ENCODE results near the gene CIRBP. TPM values are rescaled to one million over a fixed set of nuclear protein-coding genes. Genes with fewer than 3 reads are reported as not detected.

The CIRBP gene
- total and polyA plus RNA-seq, 9 of the 15 experiments (the other 6 are each of a cell fraction or from before 2014, with no cell fraction given), result 20.5 to 327 (median 176) TPM

- TF ChIP-seq ZNF740 (CRISPR knock-in tag; IDR thresholded peaks at IDR 0.05) (peak; percentile 95), ZNF740 (tag; IDR thresholded peaks at IDR 0.05) (peak in 1 of 2 experiments; percentile 93; a peak in 2 of 4 replicates), ZBTB7A (IDR thresholded peaks at IDR 0.05; ENCODE audit: borderline replicate concordance, control insufficient read depth, low read depth, low read length) (peak; percentile 87), ZNF639 (CRISPR knock-in tag; conservative IDR thresholded peaks at IDR 0.05 in 1 of 2, IDR thresholded peaks at IDR 0.05 in 1 of 2) (peak in 1 of 2 experiments; percentile 82; a peak in 2 of 4 replicates), TFE3 (CRISPR knock-in tag; IDR thresholded peaks at IDR 0.05) (no peak), PCBP1 (IDR thresholded peaks at IDR 0.05; ENCODE audit: low read depth, low read length, poor library complexity, severe bottlenecking) (peak; percentile 50), RFX1 (IDR thresholded peaks at IDR 0.05) (peak; percentile 95), ZNF511 (CRISPR knock-in tag; IDR thresholded peaks at IDR 0.05) (peak; percentile 3; the same call in 1 of the 2 replicates), PTTG1 (tag; IDR thresholded peaks at IDR 0.05; ENCODE audit: low read depth) (no peak), ARID1B (IDR thresholded peaks at IDR 0.05) (0 out of 2 replicates have a peak, but pooled peaks have one; percentile 46), SAFB (IDR thresholded peaks at IDR 0.05; ENCODE audit: borderline replicate concordance, low read depth, low read length) (no peak), ZNF57 (CRISPR knock-in tag; IDR thresholded peaks at IDR 0.05) (no peak), ETV6 (IDR thresholded peaks at IDR 0.05; ENCODE audit: borderline replicate concordance in 1 of 2, low read depth in 2 of 2, low read length in 1 of 2) (0 out of 4 replicates have a peak, but pooled peaks of 1 of the 2 experiments have one; percentile 49), ETV6 (CRISPR knock-in tag; IDR thresholded peaks at IDR 0.05; ENCODE audit: borderline replicate concordance) (no peak), SREBF2 (CRISPR knock-in tag; IDR thresholded peaks at IDR 0.05) (no peak), MYC (IDR thresholded peaks at IDR 0.05; ENCODE audit: low read depth, low read length) (0 out of 2 replicates have a peak, but pooled peaks have one; percentile 39), MYC (CRISPR knock-in tag; IDR thresholded peaks at IDR 0.05; ENCODE audit: borderline replicate concordance, low read depth) (no peak; the same call in 1 of the 2 replicates), SMARCA5 (IDR thresholded peaks at IDR 0.05) (peak; percentile 77; the same call in 1 of the 2 replicates), GTF2F1 (IDR thresholded peaks at IDR 0.05; ENCODE audit: low read depth, low read length) (no peak), SMARCE1 (IDR thresholded peaks at IDR 0.05) (peak; percentile 30; the same call in 1 of the 2 replicates)
- TF ChIP-seq, protein P1, sequence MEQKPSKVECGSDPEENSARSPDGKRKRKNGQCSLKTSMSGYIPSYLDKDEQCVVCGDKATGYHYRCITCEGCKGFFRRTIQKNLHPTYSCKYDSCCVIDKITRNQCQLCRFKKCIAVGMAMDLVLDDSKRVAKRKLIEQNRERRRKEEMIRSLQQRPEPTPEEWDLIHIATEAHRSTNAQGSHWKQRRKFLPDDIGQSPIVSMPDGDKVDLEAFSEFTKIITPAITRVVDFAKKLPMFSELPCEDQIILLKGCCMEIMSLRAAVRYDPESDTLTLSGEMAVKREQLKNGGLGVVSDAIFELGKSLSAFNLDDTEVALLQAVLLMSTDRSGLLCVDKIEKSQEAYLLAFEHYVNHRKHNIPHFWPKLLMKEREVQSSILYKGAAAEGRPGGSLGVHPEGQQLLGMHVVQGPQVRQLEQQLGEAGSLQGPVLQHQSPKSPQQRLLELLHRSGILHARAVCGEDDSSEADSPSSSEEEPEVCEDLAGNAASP (IDR thresholded peaks at IDR 0.05), result no peak
Observed at GRCh38 chr19:1266129-1266915, 2.8 kb upstream of the CIRBP start (continued).

Measured in K562 (cell line).